K562 (cell line): ENCODE results near the gene ARMC6. TPM values are rescaled to one million over a fixed set of nuclear protein-coding genes. Genes with fewer than 3 reads are reported as not detected.

Experiments used
- CHD1 ChIP-seq: fragments of 200-600 bp; sonication (generic); IDR thresholded peaks from one replicate; pipeline ENCODE4 v1.6.1; 2012; ENCODE audit warnings: mild to moderate bottlenecking, moderate library complexity, low read length, inconsistent platforms
- GTF2A2 ChIP-seq: IDR thresholded peaks from 2 replicates; pipeline ENCODE4 v1.6.1; 2016; ENCODE audit warnings: mild to moderate bottlenecking, missing genetic modification characterization, missing compliant biosample characterization
- MAFK ChIP-seq: IDR thresholded peaks from 2 replicates; pipeline ENCODE4 v1.6.1; 2011; ENCODE audit warnings: low read length, improper control_type of control experiment
- MEF2A ChIP-seq: IDR thresholded peaks from 2 replicates; pipeline ENCODE4 v1.6.1; 2011; ENCODE audit warnings: low read depth, mild to moderate bottlenecking, low read length, moderate library complexity; ENCODE audit not compliant: control insufficient read depth
- MYNN ChIP-seq, 2 experiments: sonication (generic); formaldehyde crosslinking in 1 of 2; IDR thresholded peaks; 2 replicates each; pipeline versions ENCODE4 v1.5.0 to v1.6.1; 2016 to 2020; ENCODE audit warnings: antibody characterized with exemption in 1 of 2, missing genetic modification reagents in 1 of 2
- SMAD4 ChIP-seq: fragments of 250-450 bp; sonication (Bioruptor Pico); conservative IDR thresholded peaks from 2 replicates; pipeline ENCODE4 v1.8.0; 2021; ENCODE audit warnings: inconsistent platforms, mild to moderate bottlenecking, moderate library complexity
- SP2 ChIP-seq: IDR thresholded peaks from 2 replicates; pipeline ENCODE4 v1.6.1; 2011; ENCODE audit warnings: mild to moderate bottlenecking, low read depth, low read length, moderate library complexity; ENCODE audit not compliant: poor library complexity, severe bottlenecking; ENCODE audit errors: extremely low read depth
- polyA plus RNA-seq, 8 experiments: library from polyadenylated mRNA; depleted of rRNA in 4 of 8; stranded (reverse) in 5 of 8; unstranded in 3 of 8; fragments of >200 nt; fragmentation: Nextera tagmentation in 2 of 8; fragmentation: Illumina TruSeq in 1 of 8; extraction: Ambion mirVana in 2 of 8; extraction: Trizol in 1 of 8; gene quantifications; 2 replicates each; pipeline versions ENCODE4 v1.2.1 to v1.2.3, GENCODE V29; 2011 to 2014; ENCODE audit warnings: inconsistent platforms in 1 of 8, missing spikeins in 1 of 8
- total RNA-seq, 7 experiments: library from RNA; depleted of rRNA in 6 of 7; stranded (reverse); fragments of >200 nt in 6 of 7; fragmentation: Illumina TruSeq in 2 of 7; extraction: Trizol in 2 of 7; gene quantifications; 2 replicates each; pipeline versions ENCODE4 v1.2.1 to v1.2.3, GENCODE V29; 2011 to 2021; ENCODE audit warnings: low replicate concordance in 1 of 7
- TF ChIP-seq, protein P1 (sequence below): sonication (generic); formaldehyde crosslinking; IDR thresholded peaks from 2 replicates; pipeline ENCODE4 v1.8.0; 2022; ENCODE audit warnings: mild to moderate bottlenecking, missing genetic modification reagents
- TF ChIP-seq, protein P2 (sequence below): sonication (generic); formaldehyde crosslinking; IDR thresholded peaks from 2 replicates; pipeline ENCODE4 v1.8.0; 2022; ENCODE audit warnings: mild to moderate bottlenecking, low read depth, missing genetic modification reagents
- TF ChIP-seq, protein P3 (sequence below), 2 experiments: fragments of 250-450 bp in 1 of 2; fragments of 450-650 bp in 1 of 2; sonication (Bioruptor Pico) in 1 of 2; IDR thresholded peaks; 2 replicates each; pipeline versions ENCODE4 v1.6.1 to v1.8.0; 2016 to 2021; ENCODE audit warnings: mild to moderate bottlenecking in 2 of 2, moderate library complexity in 2 of 2, missing compliant biosample characterization in 1 of 2, missing genetic modification characterization in 1 of 2
- TF ChIP-seq, protein P4 (sequence below): IDR thresholded peaks from 2 replicates; pipeline ENCODE4 v1.6.1; 2011; ENCODE audit warnings: borderline replicate concordance, low read depth, mild to moderate bottlenecking, moderate library complexity, low read length; ENCODE audit not compliant: insufficient read depth, poor library complexity, severe bottlenecking
- TF ChIP-seq, protein P5 (sequence below): fragments of 450-650 bp; IDR thresholded peaks from 2 replicates; pipeline ENCODE4 v1.6.1; 2016; ENCODE audit warnings: borderline replicate concordance
- TF ChIP-seq, protein P6 (sequence below), 2 experiments: fragments of 450-650 bp; IDR thresholded peaks; 2 replicates each; pipeline ENCODE4 v1.6.1; 2016

Gene ARMC6
- total and polyA plus RNA-seq, 9 of the 15 experiments (the other 6 are each of a cell fraction or from before 2014, with no cell fraction given), result 2.1 to 93.4 (median 63.6) TPM

DNA sequence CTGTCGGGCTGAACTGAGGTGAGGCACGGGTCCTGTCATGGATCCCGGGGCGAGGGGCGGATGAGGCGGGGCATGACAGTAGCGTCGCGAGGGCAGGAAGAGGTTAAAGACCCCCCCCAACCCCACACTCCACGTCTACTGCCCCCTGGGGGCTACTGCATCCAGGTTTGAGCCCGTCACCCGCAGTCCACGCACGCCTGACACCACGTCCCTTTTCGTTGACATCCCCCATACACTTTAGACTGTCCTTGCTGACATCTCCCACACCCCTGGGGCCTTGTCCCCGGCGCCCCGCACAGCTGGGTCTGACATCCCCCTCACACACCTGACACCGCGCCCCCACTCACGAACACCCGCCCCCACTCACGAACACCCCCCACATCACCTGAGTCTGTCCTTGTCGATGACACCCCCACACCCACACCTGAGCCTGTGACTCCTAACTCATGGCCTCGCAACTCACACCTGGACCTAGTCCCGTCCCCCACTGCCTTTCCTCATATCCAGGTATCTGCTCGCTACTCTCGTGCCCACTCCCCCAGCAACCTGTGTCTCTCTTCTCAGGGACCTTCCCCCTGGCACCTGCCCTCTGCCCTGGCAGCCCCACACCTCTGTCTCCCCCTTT, 30.8 kb downstream of the ARMC6 start (continued):
- TF ChIP-seq, protein P1, sequence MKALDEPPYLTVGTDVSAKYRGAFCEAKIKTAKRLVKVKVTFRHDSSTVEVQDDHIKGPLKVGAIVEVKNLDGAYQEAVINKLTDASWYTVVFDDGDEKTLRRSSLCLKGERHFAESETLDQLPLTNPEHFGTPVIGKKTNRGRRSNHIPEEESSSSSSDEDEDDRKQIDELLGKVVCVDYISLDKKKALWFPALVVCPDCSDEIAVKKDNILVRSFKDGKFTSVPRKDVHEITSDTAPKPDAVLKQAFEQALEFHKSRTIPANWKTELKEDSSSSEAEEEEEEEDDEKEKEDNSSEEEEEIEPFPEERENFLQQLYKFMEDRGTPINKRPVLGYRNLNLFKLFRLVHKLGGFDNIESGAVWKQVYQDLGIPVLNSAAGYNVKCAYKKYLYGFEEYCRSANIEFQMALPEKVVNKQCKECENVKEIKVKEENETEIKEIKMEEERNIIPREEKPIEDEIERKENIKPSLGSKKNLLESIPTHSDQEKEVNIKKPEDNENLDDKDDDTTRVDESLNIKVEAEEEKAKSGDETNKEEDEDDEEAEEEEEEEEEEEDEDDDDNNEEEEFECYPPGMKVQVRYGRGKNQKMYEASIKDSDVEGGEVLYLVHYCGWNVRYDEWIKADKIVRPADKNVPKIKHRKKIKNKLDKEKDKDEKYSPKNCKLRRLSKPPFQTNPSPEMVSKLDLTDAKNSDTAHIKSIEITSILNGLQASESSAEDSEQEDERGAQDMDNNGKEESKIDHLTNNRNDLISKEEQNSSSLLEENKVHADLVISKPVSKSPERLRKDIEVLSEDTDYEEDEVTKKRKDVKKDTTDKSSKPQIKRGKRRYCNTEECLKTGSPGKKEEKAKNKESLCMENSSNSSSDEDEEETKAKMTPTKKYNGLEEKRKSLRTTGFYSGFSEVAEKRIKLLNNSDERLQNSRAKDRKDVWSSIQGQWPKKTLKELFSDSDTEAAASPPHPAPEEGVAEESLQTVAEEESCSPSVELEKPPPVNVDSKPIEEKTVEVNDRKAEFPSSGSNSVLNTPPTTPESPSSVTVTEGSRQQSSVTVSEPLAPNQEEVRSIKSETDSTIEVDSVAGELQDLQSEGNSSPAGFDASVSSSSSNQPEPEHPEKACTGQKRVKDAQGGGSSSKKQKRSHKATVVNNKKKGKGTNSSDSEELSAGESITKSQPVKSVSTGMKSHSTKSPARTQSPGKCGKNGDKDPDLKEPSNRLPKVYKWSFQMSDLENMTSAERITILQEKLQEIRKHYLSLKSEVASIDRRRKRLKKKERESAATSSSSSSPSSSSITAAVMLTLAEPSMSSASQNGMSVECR (CRISPR knock-in tag), result peak; percentile 78
- TF ChIP-seq MEF2A, result no peak
- TF ChIP-seq, protein P2, sequence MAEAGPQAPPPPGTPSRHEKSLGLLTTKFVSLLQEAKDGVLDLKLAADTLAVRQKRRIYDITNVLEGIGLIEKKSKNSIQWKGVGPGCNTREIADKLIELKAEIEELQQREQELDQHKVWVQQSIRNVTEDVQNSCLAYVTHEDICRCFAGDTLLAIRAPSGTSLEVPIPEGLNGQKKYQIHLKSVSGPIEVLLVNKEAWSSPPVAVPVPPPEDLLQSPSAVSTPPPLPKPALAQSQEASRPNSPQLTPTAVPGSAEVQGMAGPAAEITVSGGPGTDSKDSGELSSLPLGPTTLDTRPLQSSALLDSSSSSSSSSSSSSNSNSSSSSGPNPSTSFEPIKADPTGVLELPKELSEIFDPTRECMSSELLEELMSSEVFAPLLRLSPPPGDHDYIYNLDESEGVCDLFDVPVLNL (CRISPR knock-in tag), result no peak
- no peak for TF ChIP-seq GTF2A2 (tag)
- TF ChIP-seq MAFK, result no peak
- TF ChIP-seq, protein P3, sequence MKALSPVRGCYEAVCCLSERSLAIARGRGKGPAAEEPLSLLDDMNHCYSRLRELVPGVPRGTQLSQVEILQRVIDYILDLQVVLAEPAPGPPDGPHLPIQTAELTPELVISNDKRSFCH (CRISPR knock-in tag; IDR thresholded peaks at IDR 0.05), result no peak
- TF ChIP-seq, protein P3 (tag; IDR thresholded peaks at IDR 0.05), result peak; percentile 22; the same call in 1 of the 2 replicates
- peak; percentile 34; the same call in 1 of the 2 replicates for TF ChIP-seq SMAD4 (CRISPR knock-in tag)
- TF ChIP-seq, protein P4, sequence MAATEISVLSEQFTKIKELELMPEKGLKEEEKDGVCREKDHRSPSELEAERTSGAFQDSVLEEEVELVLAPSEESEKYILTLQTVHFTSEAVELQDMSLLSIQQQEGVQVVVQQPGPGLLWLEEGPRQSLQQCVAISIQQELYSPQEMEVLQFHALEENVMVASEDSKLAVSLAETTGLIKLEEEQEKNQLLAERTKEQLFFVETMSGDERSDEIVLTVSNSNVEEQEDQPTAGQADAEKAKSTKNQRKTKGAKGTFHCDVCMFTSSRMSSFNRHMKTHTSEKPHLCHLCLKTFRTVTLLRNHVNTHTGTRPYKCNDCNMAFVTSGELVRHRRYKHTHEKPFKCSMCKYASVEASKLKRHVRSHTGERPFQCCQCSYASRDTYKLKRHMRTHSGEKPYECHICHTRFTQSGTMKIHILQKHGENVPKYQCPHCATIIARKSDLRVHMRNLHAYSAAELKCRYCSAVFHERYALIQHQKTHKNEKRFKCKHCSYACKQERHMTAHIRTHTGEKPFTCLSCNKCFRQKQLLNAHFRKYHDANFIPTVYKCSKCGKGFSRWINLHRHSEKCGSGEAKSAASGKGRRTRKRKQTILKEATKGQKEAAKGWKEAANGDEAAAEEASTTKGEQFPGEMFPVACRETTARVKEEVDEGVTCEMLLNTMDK, result peak; percentile 81
- TF ChIP-seq MYNN (IDR thresholded peaks at IDR 0.05), result no peak
- TF ChIP-seq MYNN (CRISPR knock-in tag; IDR thresholded peaks at IDR 0.05), result no peak
- peak; percentile 68 for TF ChIP-seq CHD1
- no peak for TF ChIP-seq SP2
- TF ChIP-seq, protein P5, sequence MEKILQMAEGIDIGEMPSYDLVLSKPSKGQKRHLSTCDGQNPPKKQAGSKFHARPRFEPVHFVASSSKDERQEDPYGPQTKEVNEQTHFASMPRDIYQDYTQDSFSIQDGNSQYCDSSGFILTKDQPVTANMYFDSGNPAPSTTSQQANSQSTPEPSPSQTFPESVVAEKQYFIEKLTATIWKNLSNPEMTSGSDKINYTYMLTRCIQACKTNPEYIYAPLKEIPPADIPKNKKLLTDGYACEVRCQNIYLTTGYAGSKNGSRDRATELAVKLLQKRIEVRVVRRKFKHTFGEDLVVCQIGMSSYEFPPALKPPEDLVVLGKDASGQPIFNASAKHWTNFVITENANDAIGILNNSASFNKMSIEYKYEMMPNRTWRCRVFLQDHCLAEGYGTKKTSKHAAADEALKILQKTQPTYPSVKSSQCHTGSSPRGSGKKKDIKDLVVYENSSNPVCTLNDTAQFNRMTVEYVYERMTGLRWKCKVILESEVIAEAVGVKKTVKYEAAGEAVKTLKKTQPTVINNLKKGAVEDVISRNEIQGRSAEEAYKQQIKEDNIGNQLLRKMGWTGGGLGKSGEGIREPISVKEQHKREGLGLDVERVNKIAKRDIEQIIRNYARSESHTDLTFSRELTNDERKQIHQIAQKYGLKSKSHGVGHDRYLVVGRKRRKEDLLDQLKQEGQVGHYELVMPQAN, result no peak
- TF ChIP-seq, protein P6, sequence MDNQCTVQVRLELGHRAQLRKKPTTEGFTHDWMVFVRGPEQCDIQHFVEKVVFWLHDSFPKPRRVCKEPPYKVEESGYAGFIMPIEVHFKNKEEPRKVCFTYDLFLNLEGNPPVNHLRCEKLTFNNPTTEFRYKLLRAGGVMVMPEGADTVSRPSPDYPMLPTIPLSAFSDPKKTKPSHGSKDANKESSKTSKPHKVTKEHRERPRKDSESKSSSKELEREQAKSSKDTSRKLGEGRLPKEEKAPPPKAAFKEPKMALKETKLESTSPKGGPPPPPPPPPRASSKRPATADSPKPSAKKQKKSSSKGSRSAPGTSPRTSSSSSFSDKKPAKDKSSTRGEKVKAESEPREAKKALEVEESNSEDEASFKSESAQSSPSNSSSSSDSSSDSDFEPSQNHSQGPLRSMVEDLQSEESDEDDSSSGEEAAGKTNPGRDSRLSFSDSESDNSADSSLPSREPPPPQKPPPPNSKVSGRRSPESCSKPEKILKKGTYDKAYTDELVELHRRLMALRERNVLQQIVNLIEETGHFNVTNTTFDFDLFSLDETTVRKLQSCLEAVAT (IDR thresholded peaks at IDR 0.05), result 0 out of 4 replicates have a peak, but pooled peaks of 1 of the 2 experiments have one; percentile 46
